Upper lobe of left lung (tissue), 4 donors: ENCODE data around the gene ACAP3.

Experiments
- CTCF ChIP-seq, 6 experiments: fragments of 450-650 bp in 4 of 6; fragments of 200-600 bp in 2 of 6; sonication (generic) in 2 of 6; IDR thresholded peaks; one replicate each; pipeline ENCODE4 v1.5.1; 2016 to 2019; ENCODE audit warnings: antibody characterized with exemption in 6 of 6
- EP300 ChIP-seq, 4 donors: sonication (generic); formaldehyde crosslinking; IDR thresholded peaks; one replicate each; pipeline ENCODE4 v1.5.1; 2017; ENCODE audit warnings: antibody characterized with exemption in 4 of 4, control low read depth in 2 of 4
- POLR2A ChIP-seq, 4 donors: fragments of 450-650 bp; IDR thresholded peaks; one replicate each; pipeline ENCODE4 v1.5.1; 2016 to 2017; ENCODE audit warnings: antibody characterized with exemption in 4 of 4, mild to moderate bottlenecking in 2 of 4
- POLR2AphosphoS5 ChIP-seq, 2 donors: sonication (generic); formaldehyde crosslinking; IDR thresholded peaks; one replicate each; pipeline ENCODE4 v1.5.1; 2017; ENCODE audit warnings: antibody characterized with exemption in 2 of 2

GRCh38 chr1:1262758-1263157 is 45.0 kb downstream of the ACAP3 start:
- TF ChIP-seq POLR2AphosphoS5 (IDR thresholded peaks at IDR 0.05) (no peak), POLR2A (IDR thresholded peaks at IDR 0.05) (no peak), CTCF (IDR thresholded peaks at IDR 0.05) (no peak), EP300 (IDR thresholded peaks at IDR 0.05) (no peak)
